GM12878 (cell line): Measurements from ENCODE around the gene S100A4. TPM values are rescaled to one million over a fixed set of nuclear protein-coding genes. Genes with fewer than 3 reads are reported as not detected.

ENCODE experiments used
- ATAC-seq: fragments of 200-7000 bp; cut with Tn5 transposase; 3 replicates; pipeline ENCODE4 v1.9.1; 2020; ENCODE audit warnings: mild to moderate bottlenecking, moderate library complexity
- BruUV-seq: library from RNA; stranded (reverse); fragments of 400-500 nt; replicated peaks from 2 replicates; lab custom pipeline; 2021; lab: Mats Ljungman, UMichigan
- CTCF ChIA-PET: fragments of 300-600 bp; sonication (Branson Sonifier 250); formaldehyde crosslinking; extraction: SDS; loops from one replicate; lab custom pipeline; 2021; ENCODE audit warnings: inconsistent platforms; lab: Yijun Ruan, JAX
- POLR2A ChIA-PET: fragments of 350-600 bp; formaldehyde crosslinking; extraction: SDS; loops from one replicate; lab custom pipeline; 2021; ENCODE audit warnings: inconsistent platforms; lab: Charles Lee
- RAD21 ChIA-PET: fragments of 300-600 bp; sonication (Branson Sonifier 250); formaldehyde crosslinking; loops from one replicate; lab custom pipeline; 2023; ENCODE audit warnings: antibody characterized with exemption; ENCODE audit not compliant: unreplicated experiment; lab: Charles Lee
- SMC1A ChIA-PET: fragments of 300-600 bp; sonication (Branson Sonifier 250); formaldehyde crosslinking; loops from one replicate; lab custom pipeline; 2023; ENCODE audit not compliant: unreplicated experiment, uncharacterized antibody; lab: Charles Lee
- DNase-seq: peaks from one replicate; pipeline ENCODE4 v3.0.0-alpha.2; 2011; ENCODE audit warnings: low read depth, low spot score
- FAIRE-seq: peaks from 3 replicates; lab custom pipeline; 2011; peaks lifted over from hg19 to GRCh38; lab: Jason Lieb, UNC
- H2AFZ ChIP-seq: 2 replicates; pipeline ENCODE4 v1.6.0; 2011; ENCODE audit warnings: low read depth, low read length, control low read depth; ENCODE audit not compliant: control insufficient read depth
- H3K27ac ChIP-seq: 2 replicates; pipeline ENCODE4 v1.5.1; 2011; ENCODE audit warnings: control low read depth; ENCODE audit not compliant: control insufficient read depth, insufficient read depth
- H3K27me3 ChIP-seq, 2 experiments: replicated peaks in 1 of 2; 2 replicates each; pipeline versions ENCODE4 v1.6.0 to v1.6.1; 2011; ENCODE audit warnings: low read length in 1 of 2; ENCODE audit not compliant: control insufficient read depth in 2 of 2, insufficient read depth in 2 of 2
- H3K36me3 ChIP-seq, 2 experiments: 2 replicates each; pipeline ENCODE4 v1.5.1; 2011; ENCODE audit warnings: low read length in 1 of 2; ENCODE audit not compliant: control insufficient read depth in 2 of 2, insufficient read depth in 2 of 2
- H3K4me1 ChIP-seq: 2 replicates; pipeline ENCODE4 v1.6.1; 2011; ENCODE audit warnings: mild to moderate bottlenecking, low read length, moderate library complexity, mixed read lengths; ENCODE audit not compliant: control insufficient read depth, insufficient read depth
- H3K4me2 ChIP-seq: 2 replicates; pipeline ENCODE4 v1.6.0; 2011; ENCODE audit warnings: control low read depth; ENCODE audit not compliant: control insufficient read depth, insufficient read depth
- H3K4me3 ChIP-seq: fragments of 200-600 bp; sonication (generic); 2 replicates; pipeline ENCODE4 v1.5.1; 2016
- H3K79me2 ChIP-seq: 2 replicates; pipeline ENCODE4 v1.6.0; 2011; ENCODE audit warnings: low read length; ENCODE audit not compliant: control insufficient read depth, insufficient read depth
- H3K9ac ChIP-seq: 2 replicates; pipeline ENCODE4 v1.8.0; 2011; ENCODE audit warnings: low read length, control low read depth, mixed read lengths; ENCODE audit not compliant: control insufficient read depth, insufficient read depth
- H3K9me3 ChIP-seq: replicated peaks from 3 replicates; pipeline ENCODE4 v1.5.1; 2011; ENCODE audit warnings: mild to moderate bottlenecking, low read length; ENCODE audit not compliant: control insufficient read depth, insufficient read depth
- H4K20me1 ChIP-seq: 2 replicates; pipeline ENCODE4 v1.6.0; 2011; ENCODE audit not compliant: control insufficient read depth, insufficient read depth
- CEBPB ChIP-seq, 2 experiments: fragments of 150-350 bp in 1 of 2; IDR thresholded peaks; 2 replicates each; pipeline ENCODE4 v1.6.1; 2012 to 2014; ENCODE audit warnings: low read depth in 2 of 2, low read length in 2 of 2, borderline replicate concordance in 1 of 2, inconsistent platforms in 1 of 2
- MTA2 ChIP-seq: fragments of 450-650 bp; IDR thresholded peaks from 2 replicates; pipeline ENCODE4 v1.6.1; 2016; ENCODE audit warnings: low read depth, mild to moderate bottlenecking, moderate library complexity
- SPI1 ChIP-seq: IDR thresholded peaks from 2 replicates; pipeline ENCODE4 v1.6.1; 2011; ENCODE audit warnings: low read depth, mild to moderate bottlenecking, low read length, moderate library complexity, borderline replicate concordance; ENCODE audit not compliant: insufficient read depth
- WGBS: methylation state at CpG from one replicate; pipeline ENCODE4 v1.1.6; 2016; ENCODE audit warnings: low lambda C conversion rate; ENCODE audit not compliant: insufficient replicate concordance, insufficient coverage; ENCODE audit errors: missing lambda C conversion rate; 5-methylcytosine and 5-hydroxymethylcytosine counted together
- in situ Hi-C: fragments of 300-500 bp; cut with MboI; formaldehyde crosslinking; loops from 9 replicates; pipeline ENCODE4 v1.14.3; 2018; ENCODE audit warnings: mixed read lengths
- intact Hi-C: fragments of 100-400 bp; cut with micrococcal nuclease; formaldehyde crosslinking; loops from one replicate; pipeline ENCODE4 v1.14.2; 2022; ENCODE audit not compliant: unreplicated experiment
- polyA plus RNA-seq, 11 experiments: library from polyadenylated mRNA; depleted of rRNA in 4 of 11; unstranded in 6 of 11; stranded (reverse) in 5 of 11; fragments of >200 nt; fragmentation: Nextera tagmentation in 4 of 11; fragmentation: Illumina TruSeq in 1 of 11; extraction: Ambion mirVana in 4 of 11; extraction: Trizol in 1 of 11; gene quantifications; 1 replicate in 1 of 11; 2 replicates in 10 of 11; pipeline versions ENCODE4 v1.2.1 to v1.2.3, GENCODE V29; 2011 to 2016; ENCODE audit warnings: inconsistent platforms in 2 of 11, missing spikeins in 2 of 11, low read depth in 1 of 11
- total RNA-seq, 4 experiments: library from RNA; depleted of rRNA in 3 of 4; stranded (reverse); fragments of >200 nt in 3 of 4; fragmentation: Illumina TruSeq in 1 of 4; extraction: Trizol in 1 of 4; gene quantifications; 2 replicates each; pipeline versions ENCODE4 v1.2.1 to v1.2.3, GENCODE V29; 2013 to 2021

The S100A4 gene
- total and polyA plus RNA-seq, 10 of the 15 experiments (the other 5 are each of a cell fraction or from before 2014, with no cell fraction given): 4.3 to 104 (median 27.3) TPM

DNA sequence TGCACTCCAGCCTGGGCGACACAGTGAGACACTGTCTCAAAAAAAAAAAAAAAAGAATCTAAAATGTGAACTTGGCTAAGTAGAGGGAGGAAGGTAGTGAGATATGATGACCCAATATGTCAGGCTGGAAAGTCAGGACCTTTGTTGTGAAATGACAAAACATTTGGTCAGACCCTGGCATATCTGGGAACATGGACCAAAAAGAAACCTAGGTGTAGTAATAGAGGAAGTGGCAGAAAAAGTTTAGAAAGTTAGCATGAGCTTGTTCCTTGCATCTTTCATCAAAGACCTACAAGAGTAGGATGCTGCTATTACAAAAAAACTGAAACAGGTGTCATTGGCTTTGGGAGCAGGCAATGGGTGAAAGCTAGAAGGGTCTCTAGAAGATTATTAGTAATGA is 10.7 kb upstream of the S100A4 start:
- FAIRE-seq (no peak), DNase-seq (no peak), ATAC-seq (no peak)
- no peak overlapping the region for H3K4me3 ChIP-seq
- H3K27me3 ChIP-seq: no peaks in the 10 kb centered on the region
- ChIA-PET SMC1A (interaction anchor here (1.0 kb wide), 1 partner anchor 10 kb away, joined by 3 read pairs; no protein-coding TSS in a partner anchor), RAD21 (interaction anchor here (1.3 to 4.2 kb wide), 3 partner anchors 11 to 196 kb away, joined by 3 to 17 read pairs (median 4); partner anchors contain the start of gene S100A6), POLR2A (no interaction called here), CTCF (interaction anchor here (0.6 to 1.4 kb wide), 3 partner anchors 12 to 121 kb away, joined by 3 to 6 read pairs (median 4); no protein-coding TSS in a partner anchor)
- no peaks in the 10 kb centered on the region for H3K4me1 ChIP-seq
- no peaks in the 10 kb centered on the region for H3K9me3 ChIP-seq
- no peak overlapping the region for H3K27ac ChIP-seq
- H4K20me1 ChIP-seq: no peaks in the 10 kb centered on the region
- intact Hi-C loops (no loop called here), in situ Hi-C loops (no loop called here)
- no TSS peak for BruUV-seq
- peak; percentile 25; the same call in 1 of the 2 replicates for TF ChIP-seq SPI1
- TF ChIP-seq CEBPB (IDR thresholded peaks at IDR 0.05; ENCODE audit: borderline replicate concordance in 1 of 2, low read depth in 2 of 2, low read length in 2 of 2): no peak
- WGBS: 86% methylated on average over 1 of the region's 1 CpG
- H3K9ac ChIP-seq: no peak overlapping the region
- no peak overlapping the region for H2AFZ ChIP-seq
- H3K79me2 ChIP-seq: no peaks in the 10 kb centered on the region
- H3K4me2 ChIP-seq: no peak overlapping the region
- no peaks in the 10 kb centered on the region for H3K36me3 ChIP-seq

DNA sequence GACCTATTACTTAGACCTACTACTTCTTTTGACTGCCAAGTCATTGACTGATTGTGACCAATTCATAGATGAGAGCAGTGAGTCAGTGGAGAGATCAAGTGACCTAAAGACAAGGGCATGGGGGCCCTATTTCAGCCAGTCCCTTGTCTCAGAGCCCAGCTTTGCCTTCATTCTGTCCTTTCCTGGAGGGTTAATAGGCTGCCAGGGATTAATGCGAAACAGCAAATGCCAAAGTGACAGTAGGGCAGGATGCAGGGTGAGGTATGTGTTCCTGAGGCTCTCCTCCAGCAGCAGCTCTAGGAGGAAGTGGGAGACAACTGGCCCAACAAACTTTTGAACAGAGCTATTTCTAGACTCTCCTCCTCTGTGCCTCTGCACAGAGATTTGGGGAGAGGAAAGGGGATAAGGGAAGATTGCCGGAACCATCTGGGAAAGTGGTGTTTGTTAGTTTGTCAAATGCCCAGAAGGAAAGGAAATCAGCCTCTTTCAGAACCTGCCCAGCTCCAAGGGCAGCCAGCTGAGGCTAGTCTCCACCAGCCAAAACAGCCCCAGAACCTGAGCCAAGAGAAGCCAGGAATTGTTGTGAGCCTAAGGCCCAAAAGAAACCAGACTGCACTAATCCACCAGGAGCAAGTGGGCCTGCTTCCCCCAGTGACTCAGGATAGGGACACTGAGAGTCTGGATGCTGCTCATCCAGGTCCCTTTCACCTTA is 8.4 kb upstream of the S100A4 start:
- no peak for ATAC-seq
- intact Hi-C loops: no loop called here
- 100% methylated on average over 2 of the region's 2 CpGs for WGBS
- no peak for FAIRE-seq
- Histone ChIP-seq H3K9ac (no peak overlapping the region), H3K4me2 (no peak overlapping the region), H4K20me1 (no peaks in the 10 kb centered on the region), H3K27ac (no peak overlapping the region), H3K9me3 (no peaks in the 10 kb centered on the region), H3K36me3 (no peaks in the 10 kb centered on the region), H3K27me3 (no peaks in the 10 kb centered on the region), H3K4me1 (no peaks in the 10 kb centered on the region), H3K79me2 (no peaks in the 10 kb centered on the region), H3K4me3 (no peak overlapping the region), H2AFZ (no peak overlapping the region)
- no TSS peak for BruUV-seq
- ChIA-PET SMC1A (interaction anchor here (0.9 to 1.8 kb wide), 2 partner anchors 9 to 22 kb away, joined by 3 to 10 read pairs; no protein-coding TSS in a partner anchor), RAD21 (interaction anchor here (4.2 kb wide), 1 partner anchor 20 kb away, joined by 17 read pairs; the partner anchor contains the start of gene S100A6), POLR2A (interaction anchor here (1.9 kb wide), 1 partner anchor 12 kb away, joined by 4 read pairs; no protein-coding TSS in a partner anchor), CTCF (interaction anchor here (1.0 to 1.6 kb wide), 5 partner anchors 9 to 59 kb away, joined by 3 to 8 read pairs (median 3); partner anchors contain the start of gene S100A4)
- no peak for TF ChIP-seq MTA2
- in situ Hi-C loops: no loop called here
- no peak for DNase-seq
